ENCODE data around the gene SLC25A30. TPM values are rescaled to one million over a fixed set of nuclear protein-coding genes. Genes with fewer than 3 reads are reported as not detected.
"Not testable (repeated sequence)": the region's sequence is repeated elsewhere in the genome, so short reads cannot be mapped to it uniquely, and the experiment has no call there.

Gene SLC25A30
- total and polyA plus RNA-seq, 4 donors: 5.4 to 59.2 (median 17.8) TPM

- Histone ChIP-seq H3K36me3 (ENCODE audit: control insufficient read depth in 4 of 4, insufficient read depth in 3 of 4, low read depth in 1 of 4, low read length in 3 of 4) (peaks cover 0 to 2% (median 0%) of the 10 kb centered on the region in 4 donors), H3K27ac (ENCODE audit: low read depth in 1 of 2, low read length in 2 of 2) (no peak overlapping the region), H3K27me3 (ENCODE audit: control insufficient read depth in 4 of 4, insufficient read depth in 4 of 4, low read length in 3 of 4) (no peaks in the 10 kb centered on the region), H3K9me3 (ENCODE audit: control insufficient read depth in 4 of 4, low read length in 3 of 4) (no peaks in the 10 kb centered on the region), H3K4me1 (ENCODE audit: control insufficient read depth in 4 of 4, insufficient read depth in 4 of 4, low read length in 3 of 4) (peaks cover 0 to 4% (median 0%) of the 10 kb centered on the region in 4 donors), H3K4me3 (ENCODE audit: low read depth in 1 of 3, low read length in 3 of 3) (no peak overlapping the region), H3K9ac (ENCODE audit: low read depth in 1 of 2, low read length in 2 of 2) (no peak overlapping the region)
- DNase-seq (ENCODE audit: low spot score): no peak
- 87% methylated on average over 12 of the region's 12 CpGs for WGBS
- TF ChIP-seq GABPA (IDR thresholded peaks at IDR 0.05 in 1 of 2, conservative IDR thresholded peaks at IDR 0.05 in 1 of 2): no peak
- no peak for TF ChIP-seq ZBTB33 (IDR thresholded peaks at IDR 0.05)
- TF ChIP-seq MAX (IDR thresholded peaks at IDR 0.05): no peak
- no peak for TF ChIP-seq HNF4G (IDR thresholded peaks at IDR 0.05)
- TF ChIP-seq SP1 (IDR thresholded peaks at IDR 0.05): no peak
- no peak for TF ChIP-seq CTCF (IDR thresholded peaks at IDR 0.05; ENCODE audit: low read depth, low read length, missing input control)
- no peak for TF ChIP-seq REST (IDR thresholded peaks at IDR 0.05)
- TF ChIP-seq TAF1 (conservative IDR thresholded peaks at IDR 0.05): no peak
- TF ChIP-seq RXRA (IDR thresholded peaks at IDR 0.05): no peak
- TF ChIP-seq YY1 (IDR thresholded peaks at IDR 0.05): no peak
- no peak for TF ChIP-seq JUND (IDR thresholded peaks at IDR 0.05)
These were observed 37.0 kb downstream of the SLC25A30 start for GRCh38 chr13:45381196-45381595.

- not testable (repeated sequence) for H3K36me3 ChIP-seq (ENCODE audit: control insufficient read depth in 4 of 4, insufficient read depth in 3 of 4, low read depth in 1 of 4, low read length in 3 of 4); H3K4me3 ChIP-seq (ENCODE audit: low read depth in 1 of 3, low read length in 3 of 3); DNase-seq (ENCODE audit: low spot score); H3K4me1 ChIP-seq (ENCODE audit: control insufficient read depth in 4 of 4, insufficient read depth in 4 of 4, low read length in 3 of 4); H3K9me3 ChIP-seq (ENCODE audit: control insufficient read depth in 4 of 4, low read length in 3 of 4); H3K9ac ChIP-seq (ENCODE audit: low read depth in 1 of 2, low read length in 2 of 2); H3K27me3 ChIP-seq (ENCODE audit: control insufficient read depth in 4 of 4, insufficient read depth in 4 of 4, low read length in 3 of 4); H3K27ac ChIP-seq (ENCODE audit: low read depth in 1 of 2, low read length in 2 of 2)
- WGBS: 83% methylated on average over 6 of the region's 8 CpGs
These were observed 37.5 kb downstream of the SLC25A30 start for GRCh38 chr13:45380708-45381107.

GRCh38 chr13:45379516-45379915 is 38.7 kb downstream of the SLC25A30 start:
- not testable (repeated sequence) for H3K27ac ChIP-seq (ENCODE audit: low read depth in 1 of 2, low read length in 2 of 2); H3K36me3 ChIP-seq (ENCODE audit: control insufficient read depth in 4 of 4, insufficient read depth in 3 of 4, low read depth in 1 of 4, low read length in 3 of 4); H3K9me3 ChIP-seq (ENCODE audit: control insufficient read depth in 4 of 4, low read length in 3 of 4); H3K9ac ChIP-seq (ENCODE audit: low read depth in 1 of 2, low read length in 2 of 2); H3K4me1 ChIP-seq (ENCODE audit: control insufficient read depth in 4 of 4, insufficient read depth in 4 of 4, low read length in 3 of 4); H3K27me3 ChIP-seq (ENCODE audit: control insufficient read depth in 4 of 4, insufficient read depth in 4 of 4, low read length in 3 of 4); DNase-seq (ENCODE audit: low spot score); H3K4me3 ChIP-seq (ENCODE audit: low read depth in 1 of 3, low read length in 3 of 3)
- 92% methylated on average over 8 of the region's 10 CpGs for WGBS

GRCh38 chr13:45378786-45379185 is 39.4 kb downstream of the SLC25A30 start:
- H3K27ac ChIP-seq (ENCODE audit: low read depth in 1 of 2, low read length in 2 of 2); H3K9ac ChIP-seq (ENCODE audit: low read depth in 1 of 2, low read length in 2 of 2); H3K4me3 ChIP-seq (ENCODE audit: low read depth in 1 of 3, low read length in 3 of 3); H3K4me1 ChIP-seq (ENCODE audit: control insufficient read depth in 4 of 4, insufficient read depth in 4 of 4, low read length in 3 of 4); H3K36me3 ChIP-seq (ENCODE audit: control insufficient read depth in 4 of 4, insufficient read depth in 3 of 4, low read depth in 1 of 4, low read length in 3 of 4); H3K9me3 ChIP-seq (ENCODE audit: control insufficient read depth in 4 of 4, low read length in 3 of 4); H3K27me3 ChIP-seq (ENCODE audit: control insufficient read depth in 4 of 4, insufficient read depth in 4 of 4, low read length in 3 of 4); DNase-seq (ENCODE audit: low spot score): not testable (repeated sequence)
- WGBS: 95% methylated on average over 8 of the region's 8 CpGs

GRCh38 chr13:45377314-45377713 is 40.9 kb downstream of the SLC25A30 start:
- not testable (repeated sequence) for DNase-seq (ENCODE audit: low spot score)
- 92% methylated on average over 12 of the region's 12 CpGs for WGBS

More at GRCh38 chr13:45377314-45377713, 40.9 kb downstream of the SLC25A30 start:
- not testable (repeated sequence) for H3K36me3 ChIP-seq (ENCODE audit: control insufficient read depth in 4 of 4, insufficient read depth in 3 of 4, low read depth in 1 of 4, low read length in 3 of 4); H3K9ac ChIP-seq (ENCODE audit: low read depth in 1 of 2, low read length in 2 of 2); H3K27me3 ChIP-seq (ENCODE audit: control insufficient read depth in 4 of 4, insufficient read depth in 4 of 4, low read length in 3 of 4); H3K27ac ChIP-seq (ENCODE audit: low read depth in 1 of 2, low read length in 2 of 2); H3K4me3 ChIP-seq (ENCODE audit: low read depth in 1 of 3, low read length in 3 of 3); H3K9me3 ChIP-seq (ENCODE audit: control insufficient read depth in 4 of 4, low read length in 3 of 4); H3K4me1 ChIP-seq (ENCODE audit: control insufficient read depth in 4 of 4, insufficient read depth in 4 of 4, low read length in 3 of 4)
